SK-N-SH (cell line): ENCODE data around the gene CYP2W1.
"Not testable (repeated sequence)": the region's sequence is repeated elsewhere in the genome, so short reads cannot be mapped to it uniquely, and the experiment has no call there.

Source experiments
- CHD2 ChIP-seq: fragments of 150-350 bp; IDR thresholded peaks from 2 replicates; pipeline ENCODE4 v1.6.1; 2018; ENCODE audit warnings: low read length; ENCODE audit not compliant: partially characterized antibody
- CTCF ChIP-seq: fragments of 200-600 bp; sonication (generic); IDR thresholded peaks from 2 replicates; pipeline ENCODE4 v1.6.1; 2017; ENCODE audit warnings: antibody characterized with exemption, mild to moderate bottlenecking, moderate library complexity
- EP300 ChIP-seq, 2 experiments: IDR thresholded peaks; 2 replicates each; pipeline versions ENCODE4 v1.4.0 to v1.6.1; 2012; ENCODE audit warnings: borderline replicate concordance in 1 of 2, low read depth in 1 of 2, low read length in 1 of 2
- FOXJ3 ChIP-seq: sonication (generic); formaldehyde crosslinking; IDR thresholded peaks from 2 replicates; pipeline ENCODE4 v1.5.1; 2020; ENCODE audit warnings: mild to moderate bottlenecking, missing genetic modification reagents
- IRF3 ChIP-seq: fragments of 150-350 bp; IDR thresholded peaks from 2 replicates; pipeline ENCODE4 v1.6.1; 2016; ENCODE audit warnings: mild to moderate bottlenecking, low read depth, low read length
- MAX ChIP-seq: IDR thresholded peaks from 2 replicates; pipeline ENCODE4 v1.4.0; 2012; ENCODE audit warnings: low read depth
- POLR2AphosphoS5 ChIP-seq: IDR thresholded peaks from 2 replicates; pipeline ENCODE4 v1.6.1; 2012; ENCODE audit warnings: low read depth, low read length
- RAD21 ChIP-seq: IDR thresholded peaks from 2 replicates; pipeline ENCODE4 v1.6.1; 2012; ENCODE audit warnings: mild to moderate bottlenecking, low read length
- REST ChIP-seq: IDR thresholded peaks from 2 replicates; pipeline ENCODE4 v1.6.1; 2012; ENCODE audit warnings: mild to moderate bottlenecking, low read depth, low read length, moderate library complexity
- SIN3A ChIP-seq: IDR thresholded peaks from 2 replicates; pipeline ENCODE4 v1.6.1; 2012; ENCODE audit warnings: low read depth, mild to moderate bottlenecking, low read length, moderate library complexity, borderline replicate concordance

- not testable (repeated sequence) for TF ChIP-seq MAX; EP300 (IDR thresholded peaks at IDR 0.05; ENCODE audit: borderline replicate concordance in 1 of 2, low read depth in 1 of 2, low read length in 1 of 2); FOXJ3 (CRISPR knock-in tag); RAD21; CTCF; REST; SIN3A; POLR2AphosphoS5; IRF3; CHD2
Observed at GRCh38 chr7:1002026-1002425, 19.0 kb downstream of the CYP2W1 start.
